Fibroblast of pulmonary artery (primary cell): ENCODE results near the gene ROR1.

ENCODE experiments used
- DNase-seq: peaks from one replicate; pipeline ENCODE4 v3.0.0-alpha.2; 2010; ENCODE audit warnings: low read depth
- H3K4me3 ChIP-seq: replicated peaks from 2 replicates; pipeline ENCODE4 v1.5.1; 2011; ENCODE audit warnings: low read depth, mild to moderate bottlenecking, control low read depth, low read length, moderate library complexity
- CTCF ChIP-seq: IDR thresholded peaks from 2 replicates; pipeline ENCODE4 v1.5.1; 2011; ENCODE audit warnings: mild to moderate bottlenecking, control low read depth, low read length, inconsistent platforms; ENCODE audit errors: missing control alignments

ROR1 gene

GRCh38 chr1:64073705-64074104 lies 299.9 kb downstream of the ROR1 start:
- TF ChIP-seq CTCF = no peak
- no peak overlapping the region for H3K4me3 ChIP-seq
- DNase-seq = no peak

GRCh38 chr1:64074767-64075166 lies 300.9 kb downstream of the ROR1 start:
- TF ChIP-seq CTCF = no peak
- H3K4me3 ChIP-seq = no peak overlapping the region
- DNase-seq = no peak

DNA sequence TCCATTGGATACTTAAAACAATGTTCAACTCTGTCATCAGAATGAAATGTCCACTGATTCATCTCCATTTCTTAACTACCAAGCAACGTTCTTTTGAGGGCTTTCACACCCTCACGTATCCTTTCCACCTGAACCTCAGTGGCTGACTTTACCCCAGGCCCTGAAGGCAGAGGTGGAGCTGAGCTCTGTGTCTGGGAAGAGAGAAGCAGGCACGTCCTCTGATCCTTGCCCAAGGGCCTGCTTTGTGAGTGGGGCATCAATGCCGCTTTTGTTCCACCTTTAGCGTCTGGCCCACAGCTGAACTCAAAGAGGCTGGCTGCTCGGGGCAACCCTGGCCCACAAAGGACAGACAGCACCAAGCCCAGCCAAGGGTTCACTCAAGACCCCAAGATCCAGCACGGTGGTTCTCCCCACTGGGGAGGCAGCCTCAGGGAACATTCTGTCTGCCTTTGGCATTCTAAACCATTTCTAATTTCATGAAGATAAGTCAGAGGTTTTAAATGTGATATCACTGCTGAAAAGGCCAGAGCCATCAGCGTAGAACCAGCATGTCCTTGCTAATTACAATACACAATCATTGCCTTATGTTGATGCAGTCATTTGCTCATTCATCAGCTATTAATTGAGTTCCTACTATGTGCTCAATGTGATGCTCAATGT lies 303.6 kb downstream of the ROR1 start:
- no peak for TF ChIP-seq CTCF
- no peak for DNase-seq
- no peak overlapping the region for H3K4me3 ChIP-seq

- no peak for TF ChIP-seq CTCF
- peak; percentile 43 for DNase-seq
- H3K4me3 ChIP-seq = no peak overlapping the region
Measured at GRCh38 chr1:64080941-64081562, 307.2 kb downstream of the ROR1 start.

DNA sequence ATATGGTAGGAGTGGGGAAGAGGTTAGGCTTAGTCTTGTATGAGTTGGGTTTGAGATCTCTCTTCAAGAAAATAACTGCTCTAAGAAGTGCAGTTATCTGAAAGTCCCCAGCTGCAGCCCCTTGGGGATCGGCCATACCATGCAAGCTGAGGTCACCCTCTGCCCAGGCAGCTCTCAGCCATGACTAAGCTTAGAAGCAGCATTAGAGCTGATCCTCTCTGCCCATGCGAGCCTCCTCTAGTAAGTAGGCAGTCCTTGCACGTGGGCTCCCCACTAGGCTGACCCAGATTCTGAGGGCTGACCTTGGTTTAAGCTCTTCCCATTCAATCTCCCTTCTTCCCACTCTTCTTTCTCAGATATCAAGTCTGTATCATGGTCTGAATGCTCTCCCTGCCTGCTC lies 308.6 kb downstream of the ROR1 start:
- peak; percentile 31 for DNase-seq
- no peak for TF ChIP-seq CTCF
- no peak overlapping the region for H3K4me3 ChIP-seq

DNA sequence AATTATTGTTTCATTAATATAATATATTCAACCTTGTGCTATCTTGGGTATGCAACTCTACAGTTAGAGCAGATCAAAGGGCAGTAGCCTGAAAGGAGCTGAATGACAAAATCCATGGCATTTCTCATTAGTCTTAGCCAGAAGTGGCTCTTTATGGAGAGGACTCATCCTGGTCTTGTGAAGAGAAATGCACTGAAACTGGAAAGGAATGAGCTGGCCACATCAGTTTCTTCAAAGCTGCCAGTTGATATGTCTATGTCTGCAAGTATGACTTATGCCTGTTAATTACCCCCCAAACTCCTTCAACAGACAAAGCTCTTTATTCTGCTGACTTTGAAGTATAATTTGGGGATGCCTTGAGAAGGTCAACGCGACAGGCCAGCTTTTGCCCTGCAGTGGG lies 310.6 kb downstream of the ROR1 start:
- no peak for TF ChIP-seq CTCF
- H3K4me3 ChIP-seq = no peak overlapping the region
- no peak for DNase-seq

- peak; percentile 60 for DNase-seq
- TF ChIP-seq CTCF = no peak
- H3K4me3 ChIP-seq = no peak overlapping the region
Measured at GRCh38 chr1:64087768-64088167, 314.0 kb downstream of the ROR1 start.
